MM.1S (cell line): ENCODE measurements around the gene APOC1.

Experiments
- CTCF ChIP-seq: fragments of 300-600 bp; sonication (generic); IDR thresholded peaks from 2 replicates; pipeline ENCODE4 v1.5.1; 2016; ENCODE audit warnings: antibody characterized with exemption, low read length, mixed read lengths
- EZH2phosphoT487 ChIP-seq: fragments of 300-600 bp; sonication (generic); IDR thresholded peaks from 2 replicates; pipeline ENCODE4 v1.6.1; 2018; ENCODE audit warnings: antibody characterized with exemption, low read length

- TF ChIP-seq CTCF = no peak
- TF ChIP-seq EZH2phosphoT487 = no peak
Observed at GRCh38 chr19:44891016-44891882, 23.2 kb upstream of the APOC1 start, which contains the start of gene TOMM40.
